ENCODE measurements around the gene TBCE. TPM values are rescaled to one million over a fixed set of nuclear protein-coding genes. Genes with fewer than 3 reads are reported as not detected.

TBCE gene
- total RNA-seq, 1 experiment from 2014 or later = 20.8 TPM

- H3K4me3 ChIP-seq (replicated peaks in 1 of 2; ENCODE audit: low read depth in 1 of 2, low read length in 2 of 2) = no peak overlapping the region
- no peaks in the 10 kb centered on the region for H3K9me2 ChIP-seq (ENCODE audit: insufficient read depth)
- no peaks in the 10 kb centered on the region for H4K20me1 ChIP-seq (ENCODE audit: insufficient read depth)
- ChIA-PET RAD21 (ENCODE audit: low non-redundant PET in 1 of 2, low total read pairs in 2 of 2, uncharacterized antibody in 2 of 2, unreplicated experiment in 2 of 2) (no interaction called here), CTCF (interaction anchor here (1.1 kb wide), 1 partner anchor 9 kb away, joined by 3 read pairs; no protein-coding TSS in a partner anchor), POLR2A (no interaction called here)
- no peak overlapping the region for H3K27ac ChIP-seq (ENCODE audit: low read depth, low read length)
- peaks cover 9 to 11% of the 10 kb centered on the region in 2 experiments for H3K4me1 ChIP-seq (ENCODE audit: control insufficient read depth in 1 of 2, insufficient read depth in 2 of 2, low read length in 2 of 2)
- intact Hi-C loops (cut with micrococcal nuclease) = no loop called here
- no peak for TF ChIP-seq YY1 (IDR thresholded peaks at IDR 0.05; ENCODE audit: extremely low read depth, insufficient replicate concordance, low read depth, low read length)
- TF ChIP-seq EGR1 (IDR thresholded peaks at IDR 0.05; ENCODE audit: low read depth) = no peak
- TF ChIP-seq ZFX (IDR thresholded peaks at IDR 0.05) = no peak
- no peak for TF ChIP-seq CEBPB (IDR thresholded peaks at IDR 0.05; ENCODE audit: low read depth)
- TF ChIP-seq ATF3 (IDR thresholded peaks at IDR 0.05) = no peak
- TF ChIP-seq RAD21 (IDR thresholded peaks at IDR 0.05; ENCODE audit: low read depth) = no peak
- no peak for TF ChIP-seq POLR2A (IDR thresholded peaks at IDR 0.05; ENCODE audit: borderline replicate concordance, extremely low read depth, insufficient read depth, insufficient read length)
- TF ChIP-seq MAX (IDR thresholded peaks at IDR 0.05) = no peak
- no peak for TF ChIP-seq CBX3 (IDR thresholded peaks at IDR 0.05; ENCODE audit: low read depth)
- no peak for TF ChIP-seq ZBTB33 (IDR thresholded peaks at IDR 0.05; ENCODE audit: extremely low read depth, insufficient replicate concordance, low read length)
- no peak for TF ChIP-seq JUND (IDR thresholded peaks at IDR 0.05)
- no peak for TF ChIP-seq CTCF (IDR thresholded peaks at IDR 0.05 in 2 of 3, conservative IDR thresholded peaks at IDR 0.05 in 1 of 3; ENCODE audit: borderline replicate concordance in 1 of 3, insufficient read depth in 1 of 3, low read depth in 2 of 3, low read length in 2 of 3)
- TF ChIP-seq FOSL1 (IDR thresholded peaks at IDR 0.05; ENCODE audit: low read depth) = no peak
- no peak for TF ChIP-seq SIN3A (IDR thresholded peaks at IDR 0.05; ENCODE audit: low read depth)
- TF ChIP-seq REST (IDR thresholded peaks at IDR 0.05; ENCODE audit: low read depth) = no peak
- TF ChIP-seq ELF1 (IDR thresholded peaks at IDR 0.05; ENCODE audit: borderline replicate concordance, low read depth) = no peak
- no peak for ATAC-seq
- H3K27me3 ChIP-seq (ENCODE audit: insufficient read depth, low read length) = no peaks in the 10 kb centered on the region
- H3K36me3 ChIP-seq (ENCODE audit: control insufficient read depth in 1 of 2, insufficient read depth in 2 of 2, low read length in 2 of 2) = no peaks in the 10 kb centered on the region
- H3K9ac ChIP-seq (ENCODE audit: low read length) = no peak overlapping the region
- no peak overlapping the region for H3K4me2 ChIP-seq (ENCODE audit: low read length)
- no peaks in the 10 kb centered on the region for H3K9me3 ChIP-seq (ENCODE audit: control insufficient read depth in 1 of 2, insufficient read depth in 1 of 2, low read depth in 1 of 2, low read length in 2 of 2)
- no TSS peak for BruUV-seq (replicated peaks)
- no peaks in the 10 kb centered on the region; the same call in 1 of the 2 replicates for H3K79me2 ChIP-seq (ENCODE audit: insufficient read depth, low read length)
- no peak overlapping the region for H2AFZ ChIP-seq (ENCODE audit: low read depth, low read length, poor library complexity, severe bottlenecking)
- DNase-seq (ENCODE audit: low read depth, low spot score) = no peak
These were observed 56.9 kb downstream of the TBCE start for GRCh38 chr1:235424092-235424491.

All from HCT116 (cell line).